SHP77 (cell line): ENCODE results near the gene HACL1.
A peak's percentile ranks its signal among the peaks of the same experiment; 100 is the strongest.

Source experiments
- DNase-seq, 2 experiments: peaks; one replicate each; lab custom pipeline; 2025; lab: John Stamatoyannopoulos, UW

HACL1 gene

DNA sequence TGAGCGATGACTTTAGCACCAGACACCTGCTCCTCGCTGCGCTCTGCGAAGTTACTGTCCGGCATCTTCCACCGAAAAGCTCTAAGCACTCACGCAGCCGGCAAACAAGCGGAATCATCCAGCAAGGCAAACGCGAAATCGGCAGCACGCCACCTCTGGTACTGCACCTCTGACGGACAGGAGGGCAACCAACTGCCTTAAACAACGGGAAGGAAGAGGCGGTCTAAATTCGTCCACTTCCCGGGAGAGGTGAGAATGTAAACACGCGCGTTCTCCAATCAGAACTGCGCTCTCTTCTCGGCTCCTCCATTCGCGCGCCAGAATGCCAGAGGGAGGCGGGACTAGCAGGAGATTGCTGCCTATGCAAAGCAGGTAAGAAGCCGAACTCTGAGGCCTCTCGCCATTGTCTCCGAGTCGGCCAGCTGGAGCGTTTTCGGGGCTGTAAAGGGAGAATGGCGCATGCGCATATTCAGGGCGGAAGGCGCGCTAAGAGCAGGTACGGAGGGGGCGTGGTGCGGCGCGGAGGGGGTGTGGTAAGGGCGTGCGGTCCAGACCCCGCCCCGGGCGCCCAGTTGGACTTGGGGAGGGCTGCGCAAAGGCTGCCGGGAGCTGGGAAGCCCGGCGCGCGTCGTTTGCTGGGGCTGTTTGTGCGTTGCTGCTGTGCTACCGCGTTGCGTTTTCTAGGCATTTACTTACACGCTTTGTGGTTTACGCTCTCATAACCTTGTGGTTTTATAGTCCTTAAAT is at the start of gene HACL1, which contains the start of gene BTD:
HACL1 (minus strand) TSS at position 171 of the 747 bp plus-strand sequence; CDS start at position 65, 106 bp downstream.
BTD (plus strand) TSS at position 347 of the 747 bp plus-strand sequence. CDS start 33,695 bp downstream, outside the sequence.
- no peak for DNase-seq

DNA sequence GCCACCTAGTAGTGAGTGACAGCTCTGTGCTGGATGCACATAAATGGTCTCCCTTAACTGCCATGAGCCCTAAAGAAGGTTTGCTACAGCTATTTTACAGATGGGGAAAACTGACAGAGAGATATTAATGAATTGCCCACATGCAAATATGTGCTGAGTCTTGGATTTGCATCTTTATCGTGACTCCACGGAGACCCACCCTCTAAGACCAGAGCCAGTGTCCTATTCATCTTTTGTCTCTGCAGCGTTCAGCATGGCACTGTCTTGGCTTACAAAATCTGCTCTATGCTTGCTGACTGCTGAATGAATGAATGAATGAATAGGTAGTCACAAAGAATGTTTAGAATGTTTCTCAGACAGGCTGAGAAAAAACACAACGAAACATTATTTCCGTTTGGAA is 48.5 kb upstream of the HACL1 start:
- DNase-seq = no peak

GRCh38 chr3:15649341-15649740 is 48.0 kb upstream of the HACL1 start:
- DNase-seq = no peak

GRCh38 chr3:15647611-15648167 is 46.3 kb upstream of the HACL1 start:
- no peak for DNase-seq

- DNase-seq = no peak
Measured at GRCh38 chr3:15646851-15647511, 45.6 kb upstream of the HACL1 start.

GRCh38 chr3:15645740-15646501 is 44.6 kb upstream of the HACL1 start:
- DNase-seq = no peak

- no peak for DNase-seq
Measured at GRCh38 chr3:15645246-15645645, 43.9 kb upstream of the HACL1 start.

DNA sequence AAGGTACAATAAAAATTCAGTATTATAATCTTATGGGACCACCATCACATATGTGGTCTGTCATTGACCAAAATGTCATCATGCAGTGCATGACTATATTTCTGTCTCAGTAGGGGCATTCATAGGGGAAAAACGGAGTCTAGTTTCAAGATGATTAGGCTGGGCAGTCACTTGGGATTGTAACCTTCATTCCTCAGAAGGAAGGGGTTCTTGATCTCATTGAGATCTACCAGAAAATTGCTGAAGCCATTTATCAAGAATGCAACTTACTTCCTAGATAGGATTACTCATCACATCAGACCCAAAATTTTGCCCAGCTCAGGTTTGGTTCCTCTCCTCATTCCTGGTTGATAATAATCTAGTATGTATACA is 37.5 kb upstream of the HACL1 start:
- DNase-seq = no peak

DNA sequence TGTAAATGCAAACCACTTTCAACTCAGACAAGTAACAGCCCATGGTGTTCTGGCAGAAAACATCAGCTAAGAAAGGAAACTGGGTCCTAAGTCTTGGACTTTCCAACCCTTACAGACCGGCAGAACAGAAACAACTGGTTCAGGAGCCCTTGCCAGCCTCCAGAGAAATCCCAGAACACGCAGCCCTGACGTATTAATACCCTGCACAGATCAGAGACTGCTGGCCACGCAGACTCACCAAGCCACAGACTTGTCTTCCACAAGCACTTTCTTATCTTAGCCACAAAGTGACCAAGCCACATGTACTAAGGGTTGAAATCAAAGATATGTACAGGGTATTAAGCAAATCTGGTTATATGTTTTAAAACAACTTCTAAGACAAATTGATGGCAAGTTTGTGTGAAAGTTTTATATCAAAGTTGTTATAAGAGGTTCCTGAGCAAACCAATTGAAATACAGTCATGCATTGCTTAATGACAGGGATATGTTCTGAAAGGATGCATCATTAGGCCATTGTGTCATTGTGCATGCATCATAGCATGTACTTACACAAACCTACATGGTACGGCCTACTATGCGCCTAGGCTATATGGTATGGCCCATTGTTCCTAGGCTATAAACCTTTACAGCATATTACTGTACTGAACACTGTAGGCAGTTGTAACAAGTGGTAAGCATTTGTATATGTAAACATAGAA is 37.0 kb upstream of the HACL1 start:
- no peak for DNase-seq

- DNase-seq = peak in 1 of 2 experiments; percentile 12
Measured at GRCh38 chr3:15637131-15637951, 36.0 kb upstream of the HACL1 start.

GRCh38 chr3:15636028-15636709 is 34.8 kb upstream of the HACL1 start:
- no peak for DNase-seq

GRCh38 chr3:15635121-15635661 is 33.8 kb upstream of the HACL1 start:
- DNase-seq = no peak

- DNase-seq = no peak
Measured at GRCh38 chr3:15634671-15635070, 33.3 kb upstream of the HACL1 start.

- DNase-seq = no peak
Measured at GRCh38 chr3:15633766-15634598, 32.6 kb upstream of the HACL1 start.

- DNase-seq = no peak
Measured at GRCh38 chr3:15633159-15633558, 31.8 kb upstream of the HACL1 start.

GRCh38 chr3:15632212-15632580 is 30.8 kb upstream of the HACL1 start:
- no peak for DNase-seq

DNA sequence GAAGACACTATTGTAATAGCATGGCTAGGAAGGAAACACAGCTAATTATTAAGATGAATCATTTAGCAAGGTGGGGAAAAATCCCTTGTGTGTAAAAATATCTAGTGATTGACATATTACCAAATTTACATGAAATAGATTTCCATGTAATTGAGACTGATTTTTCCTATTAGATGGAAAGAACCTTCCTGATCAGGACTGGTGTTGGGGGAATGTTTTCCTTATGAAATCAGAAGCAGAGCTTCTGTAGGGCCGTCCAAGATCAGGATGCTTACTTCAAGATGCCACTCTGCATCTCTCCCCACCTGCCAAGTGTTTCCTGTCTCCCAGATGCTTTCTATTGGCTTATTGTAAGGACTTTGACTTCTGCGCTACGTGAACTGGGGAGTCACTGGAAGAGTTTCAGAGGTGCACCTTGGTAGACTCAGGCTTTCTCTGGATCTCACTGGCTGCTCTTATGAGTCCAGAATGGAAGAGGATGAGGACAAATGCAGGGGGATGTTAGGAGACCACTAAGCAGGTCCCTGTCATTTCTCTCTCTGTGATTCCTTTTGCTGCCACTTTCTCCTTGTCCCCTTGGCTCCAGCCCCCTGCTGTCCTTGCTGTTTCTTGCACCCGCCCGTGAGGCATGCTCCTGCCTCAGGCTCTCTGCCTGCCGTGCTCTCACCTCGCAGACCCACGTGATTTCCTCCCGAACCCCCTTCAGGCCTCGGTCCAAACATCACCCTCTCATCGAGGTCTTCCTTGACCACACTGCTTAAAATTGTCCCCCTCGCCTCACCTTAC is 30.2 kb upstream of the HACL1 start:
- no peak for DNase-seq

DNA sequence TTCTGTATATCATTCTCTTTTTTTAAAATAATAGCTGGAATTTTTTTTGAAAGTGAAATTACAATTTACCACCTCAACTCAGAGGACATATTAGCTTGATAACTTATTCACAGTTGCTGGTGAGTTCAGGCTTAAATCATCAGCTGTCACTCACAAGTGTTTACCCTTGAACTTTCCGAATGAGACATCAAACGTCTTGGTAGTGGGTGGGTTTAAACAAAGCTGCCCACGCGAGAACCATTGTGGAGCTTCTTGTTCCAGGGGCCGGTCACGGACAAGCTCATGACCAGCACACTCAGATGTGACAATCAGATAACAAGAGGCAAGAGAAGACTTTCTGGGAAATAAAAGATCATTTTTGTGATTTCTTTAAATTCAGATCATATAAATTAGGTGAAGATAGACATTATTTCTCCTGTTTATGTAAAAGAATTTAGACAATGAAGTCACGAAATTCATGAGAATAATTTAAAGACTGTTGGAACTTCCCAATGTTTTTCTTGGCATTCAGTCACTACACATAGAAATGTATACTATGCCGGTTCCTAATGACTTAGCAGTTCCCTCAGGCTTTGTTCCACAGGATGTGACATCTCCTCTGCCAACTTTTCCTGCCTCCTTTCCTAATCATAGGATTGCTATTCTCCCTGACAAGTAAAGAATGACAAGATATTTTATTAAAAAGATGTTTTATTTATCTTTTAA is 29.4 kb upstream of the HACL1 start:
- peak; percentile 12 to 28 for DNase-seq
